Mucosa of descending colon (tissue), 3 donors: Measurements from ENCODE around the gene MAP1LC3B2. TPM values are rescaled to one million over a fixed set of nuclear protein-coding genes. Genes with fewer than 3 reads are reported as not detected.

Source experiments
- ATAC-seq: fragments of 200-7000 bp; cut with Tn5 transposase; one replicate; pipeline ENCODE4 v1.9.1; 2020; ENCODE audit warnings: mild to moderate bottlenecking, moderate library complexity
- DNase-seq, 3 donors: peaks; one replicate each; pipeline ENCODE4 v3.0.0-alpha.2; 2020
- H3K36me3 ChIP-seq: fragments of 200-600 bp; one replicate; pipeline ENCODE4 v1.8.0; 2021; ENCODE audit warnings: low read depth, mild to moderate bottlenecking
- H3K4me1 ChIP-seq: fragments of 200-600 bp; one replicate; pipeline ENCODE4 v1.8.0; 2021; ENCODE audit warnings: low read depth, mild to moderate bottlenecking
- H3K4me3 ChIP-seq: fragments of 200-600 bp; one replicate; pipeline ENCODE4 v1.8.0; 2021; ENCODE audit warnings: mild to moderate bottlenecking
- H3K9me3 ChIP-seq: fragments of 200-600 bp; one replicate; pipeline ENCODE4 v1.8.0; 2021; ENCODE audit warnings: mild to moderate bottlenecking
- CTCF ChIP-seq: fragments of 200-600 bp; IDR thresholded peaks from one replicate; pipeline ENCODE4 v1.8.0; 2022; ENCODE audit warnings: antibody characterized with exemption, mild to moderate bottlenecking
- intact Hi-C, 2 donors: fragments of 100-400 bp; cut with DNase I in 1 of 2; cut with micrococcal nuclease in 1 of 2; formaldehyde crosslinking; loops; one replicate each; pipeline versions ENCODE4 v1.11.0 to v1.11.1; 2022; cut with DNase I, micrococcal nuclease
- total RNA-seq, 3 donors: library from RNA; stranded (reverse); fragmentation: NEBNext Ultra II Directional in 2 of 3; extraction: Animal tissue kit (Norgen Biotek cat#: 25700) in 2 of 3; gene quantifications; one replicate each; pipeline versions ENCODE4 v1.2.1 to v1.2.4, GENCODE V29; 2021 to 2023
- donor health status: DM: no; HTN: no; CAD: no; lungs with moderate emphysema.
- donor health status: DM: no; HTN: no; CAD: no.
- donor health status: DM: no; HTN: yes; CAD: no.

Gene MAP1LC3B2
- total RNA-seq, 3 donors from 2014 or later: 1.6 to 2.0 (median 1.7) TPM

- H3K36me3 ChIP-seq: no peaks in the 10 kb centered on the region
- intact Hi-C loops: loop anchor here in 1 of 2 donors (10.0 kb wide), 2 partner anchors 64 to 324 kb away; partner anchors contain the start of gene MED13L
- TF ChIP-seq CTCF: no peak
- H3K4me1 ChIP-seq: peaks cover 10% of the 10 kb centered on the region
- peak in 1 of 3 donors; percentile 34 for DNase-seq
- H3K4me3 ChIP-seq: no peak overlapping the region
- H3K9me3 ChIP-seq: no peaks in the 10 kb centered on the region
- peak; percentile 15 for ATAC-seq
Observed at GRCh38 chr12:116598311-116599284, 39.4 kb downstream of the MAP1LC3B2 start.

GRCh38 chr12:116599285-116600136 lies 40.3 kb downstream of the MAP1LC3B2 start:
- H3K4me3 ChIP-seq: no peak overlapping the region
- no peaks in the 10 kb centered on the region for H3K9me3 ChIP-seq
- H3K4me1 ChIP-seq: peaks cover 10% of the 10 kb centered on the region
- DNase-seq: peak; percentile 83 to 87 (median 85)
- ATAC-seq: peak; percentile 89
- no peaks in the 10 kb centered on the region for H3K36me3 ChIP-seq
- peak; percentile 33 for TF ChIP-seq CTCF
- intact Hi-C loops: loop anchor here in 1 of 2 donors (5.0 to 10.0 kb wide), 3 partner anchors 65 to 602 kb away; partner anchors contain the start of gene MED13L

GRCh38 chr12:116600959-116601918 lies 42.1 kb downstream of the MAP1LC3B2 start:
- ATAC-seq (no peak), DNase-seq (no peak)
- no peak for TF ChIP-seq CTCF
- H3K36me3 ChIP-seq: no peaks in the 10 kb centered on the region
- peaks cover 10% of the 10 kb centered on the region for H3K4me1 ChIP-seq
- no peak overlapping the region for H3K4me3 ChIP-seq
- H3K9me3 ChIP-seq: no peaks in the 10 kb centered on the region
- intact Hi-C loops: loop anchor here in 1 of 2 donors (5.0 kb wide), 1 partner anchor 604 kb away; no protein-coding TSS in a partner anchor

- intact Hi-C loops: loop anchor here in 1 of 2 donors (5.0 kb wide), 1 partner anchor 605 kb away; no protein-coding TSS in a partner anchor
- no peak for TF ChIP-seq CTCF
- ATAC-seq: no peak
- H3K4me3 ChIP-seq: no peak overlapping the region
- H3K9me3 ChIP-seq: no peaks in the 10 kb centered on the region
- H3K36me3 ChIP-seq: no peaks in the 10 kb centered on the region
- H3K4me1 ChIP-seq: peaks cover 10% of the 10 kb centered on the region
- DNase-seq: no peak
Observed at GRCh38 chr12:116601933-116602810, 43.0 kb downstream of the MAP1LC3B2 start.
